K562 (cell line): ENCODE measurements around the gene ATP8A1. TPM values are rescaled to one million over a fixed set of nuclear protein-coding genes. Genes with fewer than 3 reads are reported as not detected.

Experiments used
- ATAC-seq: fragments of 200-7000 bp; cut with Tn5 transposase; 3 replicates; pipeline ENCODE4 v1.9.1; 2020; ENCODE audit warnings: moderate library complexity
- BruUV-seq: library from RNA; stranded (reverse); fragments of 400-500 nt; replicated peaks from 2 replicates; lab custom pipeline; 2021; lab: Mats Ljungman, UMichigan
- CTCF ChIA-PET: fragments of 300-600 bp; formaldehyde crosslinking; extraction: SDS; loops from one replicate; lab custom pipeline; 2021; ENCODE audit warnings: low intra/inter-chr PET ratio; lab: Yijun Ruan, JAX
- POLR2A ChIA-PET: fragments of 300-600, 350-650 bp; sonication (Branson Sonifier 250); formaldehyde crosslinking; extraction: SDS; loops from one replicate; lab custom pipeline; 2021; ENCODE audit warnings: antibody characterized with exemption, inconsistent platforms; lab: Yijun Ruan, JAX
- DNase-seq, 4 experiments: peaks; one replicate each; pipeline versions ENCODE4 v3.0.0 to v3.0.0-alpha.2; 2011 to 2018; ENCODE audit warnings: low spot score in 3 of 4, mixed read lengths in 3 of 4; ENCODE audit errors: extremely low read depth in 1 of 4
- FAIRE-seq: peaks from 2 replicates; lab custom pipeline; 2011; peaks lifted over from hg19 to GRCh38; lab: Jason Lieb, UNC
- H2AFZ ChIP-seq: 2 replicates; pipeline ENCODE4 v1.6.0; 2011; ENCODE audit warnings: low read depth, low read length, control low read depth, inconsistent platforms
- H3K27ac ChIP-seq: fragments of 200-600 bp; 3 replicates; pipeline ENCODE4 v1.8.0; 2011; ENCODE audit warnings: low read depth, mild to moderate bottlenecking, control low read depth, inconsistent platforms, low read length, moderate library complexity, mixed read lengths; ENCODE audit errors: extremely low read depth
- H3K27me3 ChIP-seq, 2 experiments: fragments of 300-600 bp in 1 of 2; 2 replicates in 1 of 2; 3 replicates in 1 of 2; pipeline versions ENCODE4 v1.6.0 to v1.8.0; 2011; ENCODE audit warnings: inconsistent platforms in 2 of 2, low read length in 2 of 2, mild to moderate bottlenecking in 1 of 2, mixed read lengths in 1 of 2, moderate library complexity in 1 of 2; ENCODE audit not compliant: control insufficient read depth in 2 of 2, insufficient read depth in 2 of 2
- H3K36me3 ChIP-seq: fragments of 300-600 bp; 3 replicates; pipeline ENCODE4 v1.8.0; 2011; ENCODE audit warnings: mild to moderate bottlenecking, low read length, inconsistent platforms; ENCODE audit not compliant: control insufficient read depth, insufficient read depth
- H3K4me1 ChIP-seq, 2 experiments: fragments of 200-600 bp in 1 of 2; replicated peaks in 1 of 2; 2 replicates in 1 of 2; 3 replicates in 1 of 2; pipeline versions ENCODE4 v1.5.1 to v1.8.0; 2011; ENCODE audit warnings: inconsistent platforms in 2 of 2, low read length in 2 of 2, mild to moderate bottlenecking in 1 of 2, mixed read lengths in 1 of 2, moderate library complexity in 1 of 2; ENCODE audit not compliant: control insufficient read depth in 2 of 2, insufficient read depth in 2 of 2
- H3K4me2 ChIP-seq: 2 replicates; pipeline ENCODE4 v1.6.1; 2011; ENCODE audit warnings: low read length, control low read depth, inconsistent platforms, mixed read lengths; ENCODE audit not compliant: insufficient read depth
- H3K4me3 ChIP-seq: fragments of 200-600 bp; sonication (generic), shearing (Covaris generic); 2 replicates; pipeline ENCODE4 v1.5.1; 2016; ENCODE audit warnings: control low read depth, inconsistent platforms
- H3K79me2 ChIP-seq: fragments of 200-600 bp; 3 replicates; pipeline ENCODE4 v1.8.0; 2011; ENCODE audit warnings: low read length, inconsistent platforms; ENCODE audit not compliant: control insufficient read depth, insufficient read depth
- H3K9ac ChIP-seq, 2 experiments: 2 replicates each; pipeline versions ENCODE4 v1.6.0 to v1.6.1; 2011; ENCODE audit warnings: low read depth in 2 of 2, low read length in 2 of 2, control low read depth in 1 of 2, inconsistent platforms in 1 of 2, mild to moderate bottlenecking in 1 of 2, mixed read lengths in 1 of 2; ENCODE audit not compliant: insufficient read depth in 1 of 2
- H3K9me1 ChIP-seq: one replicate; pipeline ENCODE4 v1.6.0; 2011; ENCODE audit warnings: inconsistent platforms, mild to moderate bottlenecking, low read length, moderate library complexity; ENCODE audit not compliant: control insufficient read depth, insufficient read depth
- H3K9me3 ChIP-seq: replicated peaks from 2 replicates; pipeline ENCODE4 v1.5.1; 2011; ENCODE audit warnings: low read depth, low read length, inconsistent platforms; ENCODE audit not compliant: control insufficient read depth, insufficient read depth
- H4K20me1 ChIP-seq: replicated peaks from 2 replicates; pipeline ENCODE4 v1.6.1; 2011; ENCODE audit warnings: low read length, inconsistent platforms, mixed read lengths; ENCODE audit not compliant: control insufficient read depth, insufficient read depth
- FOXJ2 ChIP-seq: fragments of 200-800 bp; sonication (Bioruptor generic); IDR thresholded peaks from 2 replicates; pipeline ENCODE4 v1.6.1; 2016; ENCODE audit warnings: missing genetic modification characterization, missing compliant biosample characterization
- HOXB6 ChIP-seq: fragments of 250-450 bp; sonication (Bioruptor Pico); IDR thresholded peaks from 2 replicates; pipeline ENCODE4 v1.5.1; 2022; ENCODE audit warnings: mild to moderate bottlenecking, borderline replicate concordance
- LARP7 ChIP-seq: fragments of 450-650 bp; IDR thresholded peaks from 2 replicates; pipeline ENCODE4 v1.6.1; 2016
- MECOM ChIP-seq: fragments of 250-450 bp; sonication (Bioruptor Pico); IDR thresholded peaks from 2 replicates; pipeline ENCODE4 v1.8.0; 2022; ENCODE audit warnings: inconsistent platforms
- PATZ1 ChIP-seq: fragments of 250-450 bp; sonication (Bioruptor Pico); IDR thresholded peaks from 2 replicates; pipeline ENCODE4 v1.5.0; 2020; ENCODE audit warnings: mild to moderate bottlenecking, borderline replicate concordance
- PYGO2 ChIP-seq: fragments of 450-650 bp; IDR thresholded peaks from 2 replicates; pipeline ENCODE4 v1.6.1; 2016; ENCODE audit warnings: mild to moderate bottlenecking, missing genetic modification characterization, moderate library complexity, missing compliant biosample characterization
- TCF7 ChIP-seq: sonication (generic); IDR thresholded peaks from 2 replicates; pipeline ENCODE4 v1.6.1; 2016; ENCODE audit warnings: antibody characterized with exemption, borderline replicate concordance
- ZBTB49 ChIP-seq: sonication (generic); formaldehyde crosslinking; IDR thresholded peaks from 2 replicates; pipeline ENCODE4 v1.8.0; 2022; ENCODE audit warnings: missing genetic modification reagents, mild to moderate bottlenecking, borderline replicate concordance
- ZEB2 ChIP-seq: fragments of 450-650 bp; IDR thresholded peaks from 2 replicates; pipeline ENCODE4 v1.6.1; 2016
- ZNF347 ChIP-seq: fragments of 450-650 bp; formaldehyde crosslinking; IDR thresholded peaks from 2 replicates; pipeline ENCODE4 v1.4.0; 2020; ENCODE audit warnings: low read depth, mild to moderate bottlenecking, moderate library complexity
- ZNF76 ChIP-seq: fragments of 250-450 bp; sonication (Bioruptor Pico); IDR thresholded peaks from 2 replicates; pipeline ENCODE4 v1.4.0; 2020; ENCODE audit warnings: mild to moderate bottlenecking, moderate library complexity, borderline replicate concordance
- WGBS: fragments of 100-300 bp; shearing (Covaris generic); methylation state at CpG from one replicate; pipeline ENCODE4 v1.1.6; 2016; ENCODE audit warnings: low coverage, mixed read lengths; ENCODE audit not compliant: insufficient coverage; ENCODE audit errors: missing lambda C conversion rate; 5-methylcytosine and 5-hydroxymethylcytosine counted together
- in situ Hi-C: fragments of 300-500 bp; cut with MboI; formaldehyde crosslinking; loops from 4 replicates; pipeline ENCODE4 v1.15.0; 2018; ENCODE audit warnings: inconsistent platforms, mixed read lengths
- intact Hi-C: fragments of 100-400 bp; cut with micrococcal nuclease; formaldehyde crosslinking; loops from 2 replicates; pipeline ENCODE4 v1.14.2; 2022
- polyA plus RNA-seq, 8 experiments: library from polyadenylated mRNA; depleted of rRNA in 4 of 8; stranded (reverse) in 5 of 8; unstranded in 3 of 8; fragments of >200 nt; fragmentation: Nextera tagmentation in 2 of 8; fragmentation: Illumina TruSeq in 1 of 8; extraction: Ambion mirVana in 2 of 8; extraction: Trizol in 1 of 8; gene quantifications; 2 replicates each; pipeline versions ENCODE4 v1.2.1 to v1.2.3, GENCODE V29; 2011 to 2014; ENCODE audit warnings: inconsistent platforms in 1 of 8, missing spikeins in 1 of 8
- total RNA-seq, 7 experiments: library from RNA; depleted of rRNA in 6 of 7; stranded (reverse); fragments of >200 nt in 6 of 7; fragmentation: Illumina TruSeq in 2 of 7; extraction: Trizol in 2 of 7; gene quantifications; 2 replicates each; pipeline versions ENCODE4 v1.2.1 to v1.2.3, GENCODE V29; 2011 to 2021; ENCODE audit warnings: low replicate concordance in 1 of 7
- TF ChIP-seq, protein P1 (sequence below): fragments of 450-650 bp; formaldehyde crosslinking; IDR thresholded peaks from 2 replicates; pipeline ENCODE4 v1.4.0; 2020; ENCODE audit warnings: mild to moderate bottlenecking, mixed read lengths
- TF ChIP-seq, protein P2 (sequence below): fragments of 450-650 bp; formaldehyde crosslinking; conservative IDR thresholded peaks from 2 replicates; pipeline ENCODE4 v1.4.0; 2022; ENCODE audit warnings: mild to moderate bottlenecking, missing genetic modification characterization

ATP8A1 gene
- total and polyA plus RNA-seq, 9 of the 15 experiments (the other 6 are each of a cell fraction or from before 2014, with no cell fraction given), result 0.05 to 0.29 (median 0.07) TPM; not detected in 2

DNA sequence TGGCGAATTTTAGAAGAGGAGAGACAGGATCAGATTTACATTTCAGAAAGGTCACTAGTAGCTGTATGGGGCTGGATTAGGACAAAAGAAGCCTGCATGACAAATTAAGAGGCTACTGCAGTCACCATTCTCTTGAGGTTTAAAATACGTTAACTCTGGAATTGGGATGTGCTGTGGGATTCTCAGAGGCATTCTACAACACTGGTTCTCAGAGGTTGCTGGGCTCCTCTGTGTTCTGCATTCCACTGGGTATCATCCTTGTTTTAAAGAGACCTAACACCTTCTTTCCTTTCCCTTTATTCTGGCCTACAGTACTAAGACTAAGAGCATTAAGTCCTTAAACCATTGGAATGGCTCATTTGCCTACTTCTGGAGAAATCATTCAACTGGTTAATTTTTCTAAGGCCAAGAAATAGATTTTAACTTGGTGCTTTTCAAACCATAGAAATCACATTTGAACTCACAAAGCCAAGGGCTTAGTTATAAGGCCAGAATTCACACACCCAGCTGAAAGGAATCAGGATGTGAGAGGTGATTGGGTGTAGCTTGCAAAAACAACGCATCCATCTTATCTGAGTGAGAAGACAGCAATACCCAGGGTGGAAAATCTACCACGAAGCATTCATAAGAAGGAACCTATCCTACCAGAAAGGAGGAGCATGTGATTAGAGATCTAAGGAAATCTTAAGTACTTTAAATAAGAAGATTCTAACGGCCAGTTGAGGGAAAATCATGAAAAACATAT is 143.0 kb downstream of the ATP8A1 start:
- H3K4me3 ChIP-seq, result no peak overlapping the region
- no peak for FAIRE-seq
- no peaks in the 10 kb centered on the region for H4K20me1 ChIP-seq
- H3K27me3 ChIP-seq, result no peaks in the 10 kb centered on the region
- H3K4me1 ChIP-seq, result no peaks in the 10 kb centered on the region
- no peaks in the 10 kb centered on the region for H3K79me2 ChIP-seq
- no peaks in the 10 kb centered on the region for H3K9me1 ChIP-seq
- WGBS, result 2% methylated on average over 5 of the region's 5 CpGs
- POLR2A ChIA-PET, result no interaction called here
- no peaks in the 10 kb centered on the region for H3K36me3 ChIP-seq
- intact Hi-C loops (loop anchor here (10.0 kb wide), 1 partner anchor 549 kb away; no protein-coding TSS in a partner anchor), in situ Hi-C loops (loop anchor here (25.0 kb wide), 2 partner anchors 552 to 827 kb away; no protein-coding TSS in a partner anchor)
- no peaks in the 10 kb centered on the region for H3K9me3 ChIP-seq
- ATAC-seq, result no peak
- no peak overlapping the region for H3K4me2 ChIP-seq
- H3K9ac ChIP-seq, result no peak overlapping the region
- DNase-seq, result no peak
- CTCF ChIA-PET, result no interaction called here
- H2AFZ ChIP-seq, result no peak overlapping the region
- no TSS peak for BruUV-seq
- H3K27ac ChIP-seq, result no peak overlapping the region
- no peak for TF ChIP-seq ZBTB49 (CRISPR knock-in tag)
- TF ChIP-seq MECOM (CRISPR knock-in tag), result no peak
- TF ChIP-seq, protein P1, sequence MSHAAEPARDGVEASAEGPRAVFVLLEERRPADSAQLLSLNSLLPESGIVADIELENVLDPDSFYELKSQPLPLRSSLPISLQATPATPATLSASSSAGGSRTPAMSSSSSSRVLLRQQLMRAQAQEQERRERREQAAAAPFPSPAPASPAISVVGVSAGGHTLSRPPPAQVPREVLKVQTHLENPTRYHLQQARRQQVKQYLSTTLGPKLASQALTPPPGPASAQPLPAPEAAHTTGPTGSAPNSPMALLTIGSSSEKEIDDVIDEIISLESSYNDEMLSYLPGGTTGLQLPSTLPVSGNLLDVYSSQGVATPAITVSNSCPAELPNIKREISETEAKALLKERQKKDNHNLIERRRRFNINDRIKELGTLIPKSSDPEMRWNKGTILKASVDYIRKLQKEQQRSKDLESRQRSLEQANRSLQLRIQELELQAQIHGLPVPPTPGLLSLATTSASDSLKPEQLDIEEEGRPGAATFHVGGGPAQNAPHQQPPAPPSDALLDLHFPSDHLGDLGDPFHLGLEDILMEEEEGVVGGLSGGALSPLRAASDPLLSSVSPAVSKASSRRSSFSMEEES (CRISPR knock-in tag), result no peak
- no peak for TF ChIP-seq ZNF347
- no peak for TF ChIP-seq ZNF76 (CRISPR knock-in tag)
- TF ChIP-seq, protein P2, sequence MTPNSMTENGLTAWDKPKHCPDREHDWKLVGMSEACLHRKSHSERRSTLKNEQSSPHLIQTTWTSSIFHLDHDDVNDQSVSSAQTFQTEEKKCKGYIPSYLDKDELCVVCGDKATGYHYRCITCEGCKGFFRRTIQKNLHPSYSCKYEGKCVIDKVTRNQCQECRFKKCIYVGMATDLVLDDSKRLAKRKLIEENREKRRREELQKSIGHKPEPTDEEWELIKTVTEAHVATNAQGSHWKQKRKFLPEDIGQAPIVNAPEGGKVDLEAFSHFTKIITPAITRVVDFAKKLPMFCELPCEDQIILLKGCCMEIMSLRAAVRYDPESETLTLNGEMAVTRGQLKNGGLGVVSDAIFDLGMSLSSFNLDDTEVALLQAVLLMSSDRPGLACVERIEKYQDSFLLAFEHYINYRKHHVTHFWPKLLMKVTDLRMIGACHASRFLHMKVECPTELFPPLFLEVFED (CRISPR knock-in tag), result no peak
- no peak for TF ChIP-seq LARP7
- TF ChIP-seq HOXB6 (CRISPR knock-in tag), result no peak
- TF ChIP-seq FOXJ2, result no peak
- no peak for TF ChIP-seq PYGO2 (tag)
- TF ChIP-seq TCF7, result no peak
- TF ChIP-seq ZEB2, result no peak
- TF ChIP-seq PATZ1 (CRISPR knock-in tag), result no peak
